HG03280 (cell line): Measurements from ENCODE around the gene KCNK15.
"Not testable (repeated sequence)": the region's sequence is repeated elsewhere in the genome, so short reads cannot be mapped to it uniquely, and the experiment has no call there.

Experiments
- ATAC-seq: cut with Tn5 transposase; IDR thresholded peaks from one replicate; pipeline ENCODE4 v1.9.1; 2021; ENCODE audit warnings: mild to moderate bottlenecking, moderate library complexity; ENCODE audit not compliant: unreplicated experiment

KCNK15 gene

DNA sequence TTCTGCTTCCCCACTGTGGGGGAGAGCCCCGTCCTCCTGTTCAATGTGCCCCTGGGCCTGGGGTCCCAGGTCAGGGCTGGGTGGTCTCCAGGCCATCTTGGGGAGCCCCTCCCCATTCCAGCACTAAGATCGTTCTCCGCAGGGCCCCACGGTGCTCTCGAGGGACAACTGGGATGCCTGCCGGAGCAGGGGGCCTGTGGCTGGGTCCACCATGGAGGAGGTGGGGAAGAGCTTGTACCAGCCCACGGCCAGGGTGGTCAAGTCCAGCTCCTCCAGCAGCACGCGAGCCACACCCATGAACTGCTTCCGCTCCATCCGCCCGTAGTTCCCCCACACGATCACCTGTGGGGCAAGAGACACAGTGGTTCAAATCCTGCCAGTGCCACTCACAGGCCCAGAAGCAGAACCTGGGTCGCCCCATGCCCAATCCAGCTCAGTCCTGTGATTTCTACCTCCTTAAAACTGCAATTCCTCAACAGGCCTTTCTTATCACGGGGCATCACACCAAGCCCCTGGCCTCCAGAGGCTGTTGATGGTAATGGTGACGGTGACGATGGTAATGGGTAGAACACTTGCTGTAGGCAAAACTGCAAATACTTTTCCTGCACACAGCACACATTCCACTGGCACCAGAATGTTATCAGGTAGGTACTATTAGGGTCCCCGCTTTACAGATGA is 10.5 kb downstream of the KCNK15 start:
- ATAC-seq: no peak

DNA sequence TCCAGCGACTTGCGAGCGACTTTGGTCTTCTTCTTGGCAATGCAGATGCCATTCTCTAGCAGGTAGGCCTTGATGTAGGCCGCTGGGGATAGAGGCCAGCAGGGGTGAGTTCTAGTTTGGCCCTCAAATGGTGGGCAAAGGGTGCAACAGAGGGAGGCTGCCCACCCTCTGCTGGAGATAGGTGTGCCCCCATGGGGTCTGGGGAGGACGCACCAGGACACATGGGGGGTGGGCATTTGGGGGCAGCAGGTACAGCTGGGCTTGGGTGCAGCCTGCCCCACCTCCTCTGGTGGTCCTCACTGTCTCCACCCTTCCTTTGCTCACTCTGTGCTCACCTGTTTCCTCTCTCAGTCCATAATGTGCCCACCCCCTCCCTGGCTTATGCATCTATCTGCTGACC is 11.3 kb downstream of the KCNK15 start:
- ATAC-seq: no peak

DNA sequence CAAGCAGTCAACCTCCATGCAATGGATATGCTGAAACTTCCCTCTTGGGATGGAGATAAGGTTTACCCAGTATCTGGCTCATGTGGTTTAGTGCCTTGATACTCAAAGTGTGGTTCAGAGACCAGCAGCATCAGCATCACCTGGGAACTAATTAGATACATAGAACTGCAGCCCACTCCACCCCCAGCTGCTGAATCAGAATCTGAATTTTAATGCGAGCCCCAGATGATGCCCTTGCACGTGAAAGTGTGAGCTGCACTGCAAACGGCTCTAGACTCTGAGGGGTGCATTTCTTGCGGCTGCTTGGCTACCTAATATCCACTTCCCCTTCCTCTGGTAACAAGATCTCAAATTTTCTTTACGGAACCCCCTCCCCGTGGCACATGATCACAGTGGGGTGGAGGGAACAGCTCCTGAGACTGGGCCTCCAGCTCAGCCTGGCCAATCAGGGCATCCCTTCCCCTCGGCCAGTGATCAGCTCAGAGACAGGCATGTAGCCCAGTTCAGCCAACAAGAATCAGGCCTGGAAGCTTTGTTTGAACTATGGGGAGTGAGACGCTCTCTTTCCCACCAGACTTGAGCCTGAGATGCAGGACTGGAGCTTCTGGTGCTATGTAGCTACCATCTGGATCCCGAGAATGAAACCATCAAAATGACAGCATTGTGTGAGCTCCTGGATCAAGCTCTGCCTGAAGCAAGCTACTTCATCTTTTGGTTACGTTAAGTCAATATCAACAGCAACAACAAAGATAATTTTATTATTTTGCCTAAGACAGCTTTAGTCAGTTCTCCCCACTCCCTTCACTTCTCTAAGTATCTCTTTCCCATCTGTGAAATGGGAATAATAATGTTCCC is 12.8 kb downstream of the KCNK15 start:
- ATAC-seq: no peak

DNA sequence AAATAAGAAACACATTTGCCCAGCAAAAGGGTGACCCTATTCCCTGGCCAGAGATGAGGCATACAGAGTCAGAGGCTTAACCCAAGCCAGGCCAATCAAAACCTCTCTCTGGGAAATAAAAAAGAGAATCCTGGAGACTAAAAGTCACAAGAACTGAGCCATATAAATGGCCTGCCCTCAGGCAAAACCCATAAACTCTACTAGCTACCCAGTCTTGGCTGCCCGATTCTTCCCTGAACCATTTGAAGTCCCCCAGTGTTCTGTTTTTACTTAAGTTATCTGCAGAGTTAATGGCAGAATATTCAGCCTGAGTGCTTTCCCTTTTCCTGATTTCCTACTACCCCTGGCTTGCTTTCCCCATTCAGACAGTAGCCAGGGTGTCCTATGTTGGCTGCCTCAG is 13.9 kb downstream of the KCNK15 start:
- ATAC-seq: no peak

DNA sequence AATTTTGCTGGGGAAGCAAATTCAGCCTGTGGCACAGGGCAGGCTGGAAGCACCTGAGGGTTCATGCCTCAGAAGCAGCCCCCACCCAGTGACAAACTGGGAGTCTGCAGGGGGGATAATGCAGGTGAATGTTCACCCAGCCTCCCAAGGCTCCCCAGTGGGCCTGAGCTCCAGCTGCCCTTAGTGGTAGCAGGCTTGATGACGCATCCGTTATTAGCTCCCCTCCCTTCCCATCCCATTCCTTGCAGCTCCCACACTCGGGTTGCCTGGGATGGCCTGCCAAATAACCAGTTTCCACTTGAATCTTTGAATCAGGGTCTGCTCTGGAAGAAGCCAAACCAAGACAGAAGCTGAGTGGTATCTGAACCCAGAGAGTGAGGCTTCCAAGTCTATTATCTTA is 15.8 kb downstream of the KCNK15 start:
- no peak for ATAC-seq

DNA sequence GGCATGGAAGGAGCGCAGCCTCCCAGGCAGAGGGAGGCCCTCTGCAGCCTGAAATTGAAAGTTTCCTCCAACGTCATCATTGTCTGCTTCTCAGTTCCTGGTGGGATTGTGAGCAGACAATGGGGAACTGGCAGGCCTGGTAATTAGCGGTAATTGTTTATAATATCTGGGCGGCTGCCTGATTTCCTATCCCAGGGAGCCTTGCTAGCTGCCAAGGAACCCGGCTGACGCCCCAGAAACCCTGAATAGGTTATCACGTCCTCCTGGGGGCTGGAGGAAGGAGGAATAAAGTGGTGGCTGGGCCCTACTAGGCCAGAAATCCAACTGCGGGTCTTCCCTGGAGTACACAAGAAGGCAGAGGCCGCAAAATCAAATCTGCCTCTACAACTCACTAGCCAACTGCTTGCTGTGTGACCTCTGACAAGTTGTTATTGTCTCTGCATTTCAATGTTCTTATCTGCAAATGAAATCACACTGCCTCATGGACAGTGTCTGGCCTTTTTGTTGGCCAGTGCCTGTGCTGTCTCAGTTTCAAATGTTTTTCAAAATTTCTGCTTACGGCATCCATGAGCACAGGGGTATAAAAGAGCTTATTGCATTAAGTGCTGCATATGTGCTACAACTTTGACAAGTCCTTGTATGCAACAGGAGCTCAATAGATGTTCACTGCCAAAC is 16.9 kb downstream of the KCNK15 start:
- no peak for ATAC-seq

DNA sequence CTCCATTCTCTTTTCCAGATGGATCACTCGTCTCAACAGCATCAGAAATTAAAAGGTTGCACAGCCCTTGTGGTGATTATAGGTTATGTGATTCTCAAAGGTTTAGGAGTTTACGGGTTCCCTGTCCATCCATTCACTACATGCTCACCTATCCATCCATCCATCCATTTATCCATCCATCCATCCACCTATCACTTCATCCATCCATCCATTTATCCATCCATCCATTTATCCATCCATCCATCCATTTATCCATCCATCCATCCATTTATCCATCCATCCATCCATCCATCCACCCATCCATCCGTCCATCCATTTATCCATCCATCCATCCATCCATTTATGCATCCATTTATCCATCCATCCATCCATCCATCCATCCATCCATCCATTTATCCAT is 18.1 kb downstream of the KCNK15 start:
- ATAC-seq: not testable (repeated sequence)

DNA sequence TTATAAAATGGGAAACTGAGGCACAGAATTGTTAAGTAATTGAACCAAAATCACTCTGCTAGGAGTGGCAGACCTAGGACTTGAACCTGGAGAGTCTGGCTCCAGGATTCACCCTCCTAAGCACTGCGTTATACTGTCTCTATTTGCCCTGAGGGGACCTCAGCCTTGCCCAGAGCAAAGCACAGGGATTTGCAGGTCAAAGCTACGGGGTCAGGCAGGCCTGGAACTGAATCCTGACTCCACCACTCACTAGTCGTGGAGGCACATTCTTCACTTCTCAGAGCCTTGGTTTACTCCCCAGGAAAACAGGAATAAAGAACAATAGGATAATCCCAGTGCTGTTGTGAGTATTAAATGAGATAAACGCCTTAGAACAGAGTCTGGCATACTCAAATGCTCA is 19.4 kb downstream of the KCNK15 start:
- no peak for ATAC-seq

DNA sequence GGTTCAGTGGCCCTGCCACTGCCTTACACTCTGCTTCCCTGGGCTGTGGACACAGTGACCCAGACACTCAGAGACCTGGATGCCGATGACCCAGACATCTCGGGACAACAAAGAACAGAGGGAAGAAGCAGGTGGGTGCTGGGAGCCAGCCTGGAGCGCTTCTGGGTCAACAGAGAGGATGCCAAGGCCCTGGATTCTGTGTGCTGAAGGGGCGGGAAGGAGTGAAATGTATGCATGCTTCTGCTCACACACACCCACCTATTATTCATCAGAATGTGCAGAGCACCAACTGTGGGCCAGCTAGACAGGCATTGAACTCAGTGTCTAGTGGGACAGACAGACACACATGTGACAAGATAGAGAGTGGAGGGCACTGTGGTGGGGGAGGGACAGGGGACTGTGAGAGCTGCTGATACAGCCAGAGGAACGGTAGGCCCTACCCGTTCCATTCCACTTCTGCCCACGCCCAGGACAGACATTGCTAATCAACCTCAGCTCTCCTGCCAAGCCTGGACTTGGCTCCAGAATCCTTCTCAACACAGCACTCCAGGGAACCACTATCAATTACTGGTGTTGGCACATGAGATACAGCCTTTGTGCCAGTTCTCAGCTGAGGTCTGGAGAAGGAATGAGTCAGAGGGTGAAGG is 20.2 kb downstream of the KCNK15 start:
- no peak for ATAC-seq

DNA sequence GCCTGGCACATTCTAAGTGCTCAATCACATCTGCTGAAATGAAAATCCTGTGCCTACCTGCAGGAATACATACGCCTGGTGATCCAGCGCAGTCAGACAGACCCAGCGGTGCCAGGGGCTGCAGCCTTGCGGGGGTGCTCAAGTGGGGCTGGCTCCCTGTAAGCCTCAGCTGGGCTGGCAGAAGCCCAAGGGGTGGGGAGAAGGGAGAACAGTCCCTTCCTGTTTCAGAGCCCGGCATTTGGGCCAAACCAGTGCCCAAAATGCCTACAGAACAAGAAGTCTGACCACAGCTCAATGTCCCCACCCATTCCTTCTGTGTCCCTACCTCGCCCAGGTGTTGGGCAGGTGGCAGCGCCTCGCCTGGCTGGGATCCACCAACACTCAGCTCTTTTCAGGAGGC is 22.6 kb downstream of the KCNK15 start:
- ATAC-seq: no peak

DNA sequence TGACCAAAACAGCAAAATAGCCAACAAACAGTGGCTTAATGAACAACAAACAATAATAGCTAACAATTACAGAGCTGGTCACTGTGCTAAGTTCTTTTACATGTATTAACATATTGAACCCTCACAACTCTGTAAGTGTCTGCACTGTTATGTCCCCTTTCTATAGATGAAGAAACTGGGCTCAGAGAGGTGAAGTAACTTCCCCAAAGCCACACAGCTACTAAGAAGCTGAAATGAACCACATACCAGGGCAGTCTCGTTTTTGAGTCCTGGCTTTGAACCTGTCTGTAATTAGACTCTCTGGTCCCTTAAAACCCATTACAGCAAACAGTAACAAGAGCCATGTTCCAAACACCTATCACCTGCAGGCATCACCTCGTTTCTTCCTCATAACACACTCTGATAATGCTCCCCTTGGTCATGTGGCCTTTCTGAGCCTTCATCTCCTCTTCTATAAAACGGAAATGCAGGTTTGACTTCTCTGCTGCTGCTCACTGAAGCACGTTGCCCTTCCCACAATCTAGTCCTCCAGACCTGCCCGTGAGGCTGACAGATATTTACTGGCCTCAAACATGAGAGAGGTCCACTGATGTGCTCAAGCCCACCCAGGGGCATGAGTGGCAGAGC is 23.3 kb downstream of the KCNK15 start:
- no peak for ATAC-seq

DNA sequence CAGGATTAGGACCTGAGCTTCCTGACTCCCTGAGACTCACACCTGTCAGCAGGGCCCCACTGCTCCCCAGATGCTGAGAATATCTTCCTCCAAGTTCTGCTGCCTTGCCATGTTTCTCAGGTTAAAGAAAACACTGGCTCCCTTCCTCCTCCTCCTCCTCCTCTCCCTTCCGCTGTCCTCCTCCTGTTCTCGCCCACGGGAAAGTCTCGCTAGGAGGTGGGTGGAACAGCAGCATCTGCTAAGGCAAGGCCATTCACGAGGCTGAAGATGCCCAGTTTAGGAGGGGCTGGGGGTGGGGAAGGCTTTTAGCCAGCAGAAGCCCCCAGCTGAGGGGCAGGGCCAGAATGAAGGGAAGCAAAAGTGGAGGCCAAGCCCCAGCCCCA is 23.8 kb downstream of the KCNK15 start:
- no peak for ATAC-seq

DNA sequence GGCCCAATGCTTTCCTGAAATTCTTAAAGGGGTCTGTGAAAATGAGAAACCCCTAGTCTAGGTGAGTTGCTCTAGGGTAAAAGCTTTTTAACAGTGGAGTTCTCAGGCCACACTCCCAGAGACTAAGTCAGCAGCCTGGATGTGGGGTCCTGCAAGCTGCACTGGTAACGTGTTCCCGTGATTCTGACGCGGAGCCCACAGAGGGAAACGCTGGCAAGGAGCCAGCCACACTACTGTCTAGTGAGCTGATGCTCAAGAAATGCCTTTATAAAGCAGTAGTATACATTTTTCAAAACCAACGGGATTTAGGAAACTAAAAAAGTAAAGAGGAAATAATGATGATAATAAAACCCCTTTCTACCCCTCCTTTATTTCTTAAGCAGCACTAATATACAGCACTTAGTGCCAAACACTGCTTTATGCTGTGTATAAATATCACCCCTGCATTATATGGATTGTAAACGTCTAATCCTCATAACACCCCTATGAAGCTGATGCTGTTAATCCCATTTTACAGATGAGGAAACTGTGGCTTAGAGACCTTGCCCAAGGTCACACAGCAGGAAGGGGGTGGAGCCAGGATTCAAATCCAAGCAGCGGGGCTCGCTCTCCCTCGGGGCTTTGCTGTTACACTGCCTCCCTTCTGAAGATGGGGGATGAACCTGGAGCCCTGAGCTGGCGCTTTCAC is 25.0 kb downstream of the KCNK15 start:
- no peak for ATAC-seq

DNA sequence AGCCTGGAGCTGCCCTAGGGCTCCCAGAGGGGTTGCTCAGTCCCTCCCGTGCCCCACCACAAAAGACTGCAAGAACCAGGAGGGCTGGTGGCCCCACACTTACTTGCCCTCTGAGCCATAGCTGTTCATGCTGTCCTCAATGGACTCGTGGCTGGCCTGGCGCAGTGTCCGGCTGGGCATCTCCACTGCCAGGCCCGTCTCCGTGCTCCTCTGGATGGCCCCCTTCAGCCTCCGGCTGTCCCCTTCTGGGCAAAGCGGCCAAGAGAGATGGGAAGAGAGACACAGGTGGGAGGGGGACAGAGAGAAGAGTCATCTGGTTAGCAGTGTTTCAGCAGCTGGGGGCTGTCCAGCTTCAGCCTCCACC is 25.5 kb downstream of the KCNK15 start:
- no peak for ATAC-seq

DNA sequence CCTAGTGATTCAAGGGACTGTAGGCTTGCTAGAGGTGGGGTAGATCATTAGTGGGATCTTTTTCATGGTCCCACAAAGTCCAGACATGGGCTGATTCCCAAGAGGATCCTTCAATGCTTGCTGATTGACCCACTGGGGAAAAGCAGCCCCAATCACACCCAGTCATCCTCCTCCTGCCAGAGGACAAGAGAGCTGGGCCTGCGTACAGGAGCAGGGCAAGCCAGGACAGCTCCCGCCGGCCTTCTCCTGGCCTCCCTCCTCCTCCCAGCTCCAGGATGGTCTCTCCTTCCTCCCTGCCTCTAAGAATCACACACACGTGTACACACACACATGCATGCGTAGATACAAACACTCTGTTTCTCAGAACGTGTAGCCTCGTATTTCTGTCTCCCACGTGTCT is 27.0 kb downstream of the KCNK15 start:
- no peak for ATAC-seq

DNA sequence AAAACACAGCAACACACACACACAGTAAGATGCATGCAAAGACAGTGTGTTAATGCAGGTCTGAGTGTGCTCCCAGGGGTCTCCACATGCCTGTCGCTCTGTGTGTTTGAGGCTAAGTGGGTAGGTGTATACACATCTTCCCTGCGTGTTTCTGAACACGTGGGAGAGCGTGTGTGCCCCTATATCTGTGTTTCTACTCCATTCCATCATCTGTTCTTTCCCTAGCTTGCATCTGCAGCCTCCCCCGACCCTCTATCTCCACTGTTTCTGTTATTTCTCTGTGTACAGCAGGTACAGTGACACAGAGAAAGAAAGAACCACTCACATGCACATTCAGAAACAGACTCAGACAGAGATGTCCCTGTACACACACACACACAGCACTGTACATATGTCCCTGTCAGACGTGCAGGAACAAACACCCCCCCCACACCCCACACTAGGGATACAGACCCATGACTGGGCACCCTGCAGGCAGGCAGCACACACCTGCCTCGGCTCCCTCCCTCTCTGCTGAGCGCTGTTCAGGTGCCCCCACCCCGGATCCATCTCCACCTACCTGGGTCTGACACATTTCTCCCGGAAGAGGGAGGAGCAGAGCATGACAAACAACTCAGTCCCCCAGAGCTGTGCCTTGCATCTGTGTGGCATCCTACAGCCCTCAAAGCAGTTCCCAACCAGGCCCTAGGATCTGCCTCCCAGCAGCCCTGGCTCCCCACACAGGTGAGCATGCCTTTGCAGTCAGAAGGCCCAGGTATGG is 27.6 kb downstream of the KCNK15 start:
- ATAC-seq: no peak

DNA sequence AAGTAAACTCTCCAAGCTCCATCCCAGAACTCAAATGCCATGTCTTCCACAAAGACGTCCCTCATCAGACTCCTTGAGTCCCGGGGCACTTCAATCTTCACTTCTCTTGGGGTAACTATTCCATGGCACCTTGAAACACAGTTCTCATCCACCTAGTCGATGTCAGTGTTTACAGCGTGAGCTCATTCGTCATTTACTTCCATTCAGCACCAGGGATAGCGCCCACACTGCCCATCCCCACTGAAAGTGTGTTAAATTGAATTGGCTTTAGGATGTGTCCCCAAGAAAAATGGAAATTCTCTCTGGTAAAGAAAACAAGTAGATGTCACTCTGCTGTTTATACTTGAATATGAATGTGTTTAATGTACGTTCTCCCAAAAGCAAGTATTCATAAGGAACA is 31.3 kb downstream of the KCNK15 start:
- ATAC-seq: no peak

DNA sequence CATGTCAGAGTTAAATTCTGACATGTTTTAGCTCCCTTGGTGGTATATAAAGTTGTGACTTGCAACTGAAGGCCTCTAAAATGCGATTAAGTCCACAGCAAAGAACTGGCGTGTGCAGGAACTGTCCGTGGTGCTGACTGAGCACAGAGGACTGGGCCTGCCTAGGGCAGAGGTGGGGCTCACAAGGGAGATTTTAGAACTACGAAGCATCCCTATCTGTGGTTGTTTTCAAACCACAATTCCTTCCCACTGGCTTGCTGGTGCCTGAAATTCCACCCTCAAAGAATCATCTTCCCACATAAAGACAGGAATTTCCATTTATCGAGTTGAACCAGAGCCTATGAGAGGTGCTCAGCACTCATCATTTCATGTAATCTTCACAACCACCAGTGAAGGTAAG is 34.6 kb downstream of the KCNK15 start:
- no peak for ATAC-seq

DNA sequence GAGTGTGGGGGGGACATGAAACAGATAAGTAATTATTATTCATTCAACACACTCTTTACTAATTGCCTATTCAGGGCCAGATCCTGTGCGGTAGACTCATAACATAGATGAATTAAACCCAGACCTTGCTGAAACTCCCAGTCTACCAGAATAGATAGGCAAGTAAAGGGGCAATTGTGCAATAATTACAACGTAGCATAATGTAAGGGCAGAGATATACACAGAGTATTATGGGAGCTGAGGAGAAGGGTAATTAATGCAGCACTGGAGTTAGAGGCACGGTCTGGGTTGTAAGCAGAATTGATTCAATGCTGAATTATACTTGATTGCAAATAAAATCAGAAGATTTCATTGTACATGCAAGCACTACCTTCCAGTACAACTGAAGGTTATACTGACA is 35.5 kb downstream of the KCNK15 start:
- ATAC-seq: no peak

DNA sequence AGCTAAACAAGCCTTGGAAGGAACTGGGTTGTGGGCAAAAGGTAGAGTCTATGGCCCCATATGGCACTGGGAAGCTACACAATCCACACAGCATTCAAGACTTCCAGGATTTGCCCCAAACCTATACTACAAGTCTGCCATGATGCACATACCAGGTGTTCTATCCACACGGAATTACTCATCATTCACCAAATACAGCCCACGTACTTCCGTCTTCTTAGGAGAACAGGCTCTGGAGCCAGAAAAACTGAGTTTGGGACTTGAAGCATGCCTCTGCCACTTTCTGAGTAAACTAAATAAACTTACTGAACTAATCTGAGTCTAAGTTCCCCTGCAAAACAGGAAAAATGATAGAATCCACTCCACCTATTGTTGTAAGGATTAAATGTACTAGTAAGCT is 36.1 kb downstream of the KCNK15 start:
- ATAC-seq: no peak
